Muscle layer of duodenum (tissue), 2 donors: Measurements from ENCODE around the gene KDM1B.

Experiments used
- H3K27ac ChIP-seq: one replicate; pipeline ENCODE4 v1.7.0; 2013; ENCODE audit warnings: mild to moderate bottlenecking, low read length
- H3K27me3 ChIP-seq: one replicate; pipeline ENCODE4 v1.7.0; 2013; ENCODE audit warnings: low read depth, mild to moderate bottlenecking, control low read depth, low read length
- H3K36me3 ChIP-seq, 2 donors: one replicate each; pipeline ENCODE4 v1.7.0; 2013; ENCODE audit warnings: low read length in 2 of 2, control low read depth in 1 of 2, mild to moderate bottlenecking in 1 of 2; ENCODE audit not compliant: insufficient read depth in 2 of 2, control insufficient read depth in 1 of 2
- H3K4me1 ChIP-seq, 2 donors: one replicate each; pipeline ENCODE4 v1.7.0; 2013; ENCODE audit warnings: low read length in 2 of 2, mild to moderate bottlenecking in 2 of 2, control low read depth in 1 of 2, moderate library complexity in 1 of 2; ENCODE audit not compliant: insufficient read depth in 2 of 2, control insufficient read depth in 1 of 2
- H3K4me3 ChIP-seq, 2 donors: one replicate each; pipeline ENCODE4 v1.7.0; 2013; ENCODE audit warnings: low read length in 2 of 2, low read depth in 1 of 2, mild to moderate bottlenecking in 1 of 2
- H3K9me3 ChIP-seq, 2 donors: one replicate each; pipeline ENCODE4 v1.7.0; 2013; ENCODE audit warnings: low read length in 2 of 2, control low read depth in 1 of 2, mild to moderate bottlenecking in 1 of 2; ENCODE audit not compliant: control insufficient read depth in 1 of 2
- donor health status: healthy.

Gene KDM1B

GRCh38 chr6:18177286-18177965 is 22.2 kb downstream of the KDM1B start:
- Histone ChIP-seq H3K27ac (no peak overlapping the region), H3K9me3 (no peaks in the 10 kb centered on the region), H3K36me3 (peaks cover 0 to 7% of the 10 kb centered on the region in 2 donors), H3K4me3 (no peak overlapping the region), H3K27me3 (no peaks in the 10 kb centered on the region), H3K4me1 (no peaks in the 10 kb centered on the region)

GRCh38 chr6:18178960-18179615 is 23.9 kb downstream of the KDM1B start:
- H3K4me3 ChIP-seq, result no peak overlapping the region
- H3K36me3 ChIP-seq, result peaks cover 0 to 7% of the 10 kb centered on the region in 2 donors
- no peaks in the 10 kb centered on the region for H3K27me3 ChIP-seq
- H3K27ac ChIP-seq, result no peak overlapping the region
- no peaks in the 10 kb centered on the region for H3K9me3 ChIP-seq
- H3K4me1 ChIP-seq, result no peaks in the 10 kb centered on the region

- Histone ChIP-seq H3K27ac (no peak overlapping the region), H3K27me3 (no peaks in the 10 kb centered on the region), H3K4me3 (no peak overlapping the region), H3K4me1 (no peaks in the 10 kb centered on the region), H3K9me3 (no peaks in the 10 kb centered on the region), H3K36me3 (peaks cover 0 to 3% of the 10 kb centered on the region in 2 donors)
Measured at GRCh38 chr6:18179770-18180356, 24.6 kb downstream of the KDM1B start.

GRCh38 chr6:18182568-18182967 is 27.3 kb downstream of the KDM1B start:
- peaks cover 0 to 7% of the 10 kb centered on the region in 2 donors for H3K36me3 ChIP-seq
- H3K4me3 ChIP-seq, result no peak overlapping the region
- H3K27ac ChIP-seq, result no peak overlapping the region
- no peaks in the 10 kb centered on the region for H3K4me1 ChIP-seq
- no peaks in the 10 kb centered on the region for H3K27me3 ChIP-seq
- H3K9me3 ChIP-seq, result no peaks in the 10 kb centered on the region

- Histone ChIP-seq H3K4me3 (no peak overlapping the region), H3K4me1 (no peaks in the 10 kb centered on the region), H3K27ac (no peak overlapping the region), H3K9me3 (no peaks in the 10 kb centered on the region), H3K36me3 (peaks cover 0 to 10% of the 10 kb centered on the region in 2 donors), H3K27me3 (no peaks in the 10 kb centered on the region)
Measured at GRCh38 chr6:18183766-18184165, 28.5 kb downstream of the KDM1B start.

GRCh38 chr6:18185624-18186023 is 30.4 kb downstream of the KDM1B start:
- H3K27ac ChIP-seq, result no peak overlapping the region
- no peaks in the 10 kb centered on the region for H3K27me3 ChIP-seq
- H3K4me1 ChIP-seq, result no peaks in the 10 kb centered on the region
- H3K4me3 ChIP-seq, result no peak overlapping the region
- H3K36me3 ChIP-seq, result peaks cover 3 to 10% of the 10 kb centered on the region in 2 donors
- no peaks in the 10 kb centered on the region for H3K9me3 ChIP-seq

GRCh38 chr6:18186033-18186432 is 30.8 kb downstream of the KDM1B start:
- H3K4me3 ChIP-seq, result no peak overlapping the region
- no peaks in the 10 kb centered on the region for H3K4me1 ChIP-seq
- no peaks in the 10 kb centered on the region for H3K27me3 ChIP-seq
- H3K27ac ChIP-seq, result no peak overlapping the region
- H3K9me3 ChIP-seq, result no peaks in the 10 kb centered on the region
- H3K36me3 ChIP-seq, result peaks cover 5 to 10% of the 10 kb centered on the region in 2 donors

GRCh38 chr6:18186540-18187250 is 31.5 kb downstream of the KDM1B start:
- Histone ChIP-seq H3K27me3 (no peaks in the 10 kb centered on the region), H3K27ac (no peak overlapping the region), H3K4me1 (no peaks in the 10 kb centered on the region), H3K4me3 (no peak overlapping the region), H3K36me3 (peaks cover 11 to 17% of the 10 kb centered on the region in 2 donors), H3K9me3 (no peaks in the 10 kb centered on the region)

GRCh38 chr6:18187701-18188100 is 32.5 kb downstream of the KDM1B start:
- Histone ChIP-seq H3K4me1 (no peaks in the 10 kb centered on the region), H3K27ac (no peak overlapping the region), H3K9me3 (no peaks in the 10 kb centered on the region), H3K36me3 (peaks cover 12 to 22% of the 10 kb centered on the region in 2 donors), H3K27me3 (no peaks in the 10 kb centered on the region), H3K4me3 (no peak overlapping the region)

- no peaks in the 10 kb centered on the region for H3K9me3 ChIP-seq
- no peak overlapping the region for H3K27ac ChIP-seq
- no peak overlapping the region for H3K4me3 ChIP-seq
- H3K4me1 ChIP-seq, result no peaks in the 10 kb centered on the region
- no peaks in the 10 kb centered on the region for H3K27me3 ChIP-seq
- H3K36me3 ChIP-seq, result peaks cover 12 to 24% of the 10 kb centered on the region in 2 donors
Measured at GRCh38 chr6:18189196-18189595, 34.0 kb downstream of the KDM1B start.

- no peak overlapping the region for H3K4me3 ChIP-seq
- no peaks in the 10 kb centered on the region for H3K9me3 ChIP-seq
- peaks cover 12 to 23% of the 10 kb centered on the region in 2 donors for H3K36me3 ChIP-seq
- H3K27me3 ChIP-seq, result no peaks in the 10 kb centered on the region
- no peak overlapping the region for H3K27ac ChIP-seq
- H3K4me1 ChIP-seq, result no peaks in the 10 kb centered on the region
Measured at GRCh38 chr6:18192026-18192425, 36.8 kb downstream of the KDM1B start.
